COLO829 (cell line): ENCODE results near the gene CD4.

Experiments
- DNase-seq: peaks from one replicate; pipeline ENCODE4 v3.0.0; 2012; ENCODE audit warnings: low spot score

CD4 gene

GRCh38 chr12:6765634-6766581 is 23.4 kb upstream of the CD4 start, which contains the start of gene PTMS:
Gene PTMS (plus strand): TSS chr12:6766363. CDS start chr12:6766706, 343 bp downstream.
- DNase-seq: peak; percentile 68

- DNase-seq: no peak
Observed at GRCh38 chr12:6766651-6767349, 22.5 kb upstream of the CD4 start.

- DNase-seq: no peak
Observed at GRCh38 chr12:6767353-6768319, 21.7 kb upstream of the CD4 start.

- no peak for DNase-seq
Observed at GRCh38 chr12:6768437-6768914, 20.9 kb upstream of the CD4 start.

GRCh38 chr12:6768990-6769389 is 20.3 kb upstream of the CD4 start:
- no peak for DNase-seq

GRCh38 chr12:6769666-6770065 is 19.7 kb upstream of the CD4 start:
- DNase-seq: no peak

GRCh38 chr12:6770094-6770493 is 19.2 kb upstream of the CD4 start:
- no peak for DNase-seq

- no peak for DNase-seq
Observed at GRCh38 chr12:6770600-6770999, 18.7 kb upstream of the CD4 start.

- DNase-seq: no peak
Observed at GRCh38 chr12:6771091-6771495, 18.2 kb upstream of the CD4 start.

GRCh38 chr12:6771509-6772330 is 17.6 kb upstream of the CD4 start:
- no peak for DNase-seq

- DNase-seq: no peak
Observed at GRCh38 chr12:6772331-6772695, 17.0 kb upstream of the CD4 start, which contains the start of gene LAG3. Gene LAG3 (plus strand): TSS chr12:6772520. CDS start chr12:6772853, 333 bp downstream.

GRCh38 chr12:6772726-6773589 is 16.4 kb upstream of the CD4 start:
- DNase-seq: no peak

- DNase-seq: no peak
Observed at GRCh38 chr12:6773590-6774351, 15.6 kb upstream of the CD4 start.

GRCh38 chr12:6774499-6775062 is 14.7 kb upstream of the CD4 start:
- no peak for DNase-seq

- DNase-seq: no peak
Observed at GRCh38 chr12:6775185-6776174, 13.8 kb upstream of the CD4 start.

- no peak for DNase-seq
Observed at GRCh38 chr12:6777386-6777785, 11.9 kb upstream of the CD4 start.

GRCh38 chr12:6778217-6778573 is 11.1 kb upstream of the CD4 start:
- no peak for DNase-seq
